ENCODE results near the gene KCNJ4.
"Not testable (repeated sequence)": the region's sequence is repeated elsewhere in the genome, so short reads cannot be mapped to it uniquely, and the experiment has no call there.

KCNJ4 gene

DNA sequence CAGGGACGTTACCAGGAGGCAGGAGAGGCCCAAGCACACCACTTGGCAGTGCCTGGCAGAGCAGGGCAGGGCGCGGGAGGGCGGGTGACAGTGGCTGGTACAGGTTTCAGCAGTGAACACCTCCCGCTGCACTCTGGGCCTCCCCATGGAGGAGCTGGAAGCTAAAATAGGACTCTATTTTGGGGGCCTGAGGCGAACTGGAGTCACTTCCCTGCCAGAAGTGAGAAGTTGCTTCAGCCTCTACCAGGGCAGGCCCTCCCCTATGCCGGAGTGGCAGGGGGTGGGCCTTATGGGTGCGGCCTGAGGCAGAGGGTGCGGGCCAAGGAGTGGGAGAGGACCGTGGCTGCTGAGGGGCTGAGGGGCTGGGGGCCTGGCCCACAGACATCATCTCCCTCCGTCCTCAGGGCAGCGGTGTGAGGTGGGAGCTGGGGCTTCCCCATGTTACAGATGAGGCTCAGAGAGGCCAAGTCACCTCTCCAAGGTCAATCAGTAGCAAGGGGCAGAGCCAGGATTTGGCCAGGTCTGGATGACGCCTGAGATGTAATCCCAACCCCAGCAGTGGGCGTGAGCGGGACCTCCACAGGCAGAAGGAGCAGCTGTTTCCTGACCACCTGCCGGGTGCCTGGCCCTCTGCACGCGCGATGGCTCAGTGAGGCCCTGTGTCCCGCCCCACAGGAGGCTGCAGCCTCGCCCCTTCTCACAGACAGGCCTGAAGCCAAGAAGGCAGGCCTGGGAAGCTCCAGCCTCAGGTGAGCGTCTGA, 39.3 kb downstream of the KCNJ4 start:
- H3K4me3 ChIP-seq (ENCODE audit: low read depth, low read length) = no peak overlapping the region
- no peak for DNase-seq (ENCODE audit: low read depth)
- in situ Hi-C loops (cut with HindIII; ENCODE audit: low sequenced_read_pairs) = no loop called here
- TF ChIP-seq, protein P1, sequence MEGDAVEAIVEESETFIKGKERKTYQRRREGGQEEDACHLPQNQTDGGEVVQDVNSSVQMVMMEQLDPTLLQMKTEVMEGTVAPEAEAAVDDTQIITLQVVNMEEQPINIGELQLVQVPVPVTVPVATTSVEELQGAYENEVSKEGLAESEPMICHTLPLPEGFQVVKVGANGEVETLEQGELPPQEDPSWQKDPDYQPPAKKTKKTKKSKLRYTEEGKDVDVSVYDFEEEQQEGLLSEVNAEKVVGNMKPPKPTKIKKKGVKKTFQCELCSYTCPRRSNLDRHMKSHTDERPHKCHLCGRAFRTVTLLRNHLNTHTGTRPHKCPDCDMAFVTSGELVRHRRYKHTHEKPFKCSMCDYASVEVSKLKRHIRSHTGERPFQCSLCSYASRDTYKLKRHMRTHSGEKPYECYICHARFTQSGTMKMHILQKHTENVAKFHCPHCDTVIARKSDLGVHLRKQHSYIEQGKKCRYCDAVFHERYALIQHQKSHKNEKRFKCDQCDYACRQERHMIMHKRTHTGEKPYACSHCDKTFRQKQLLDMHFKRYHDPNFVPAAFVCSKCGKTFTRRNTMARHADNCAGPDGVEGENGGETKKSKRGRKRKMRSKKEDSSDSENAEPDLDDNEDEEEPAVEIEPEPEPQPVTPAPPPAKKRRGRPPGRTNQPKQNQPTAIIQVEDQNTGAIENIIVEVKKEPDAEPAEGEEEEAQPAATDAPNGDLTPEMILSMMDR (IDR thresholded peaks at IDR 0.05; ENCODE audit: low read depth, low read length, missing control alignments) = no peak

DNA sequence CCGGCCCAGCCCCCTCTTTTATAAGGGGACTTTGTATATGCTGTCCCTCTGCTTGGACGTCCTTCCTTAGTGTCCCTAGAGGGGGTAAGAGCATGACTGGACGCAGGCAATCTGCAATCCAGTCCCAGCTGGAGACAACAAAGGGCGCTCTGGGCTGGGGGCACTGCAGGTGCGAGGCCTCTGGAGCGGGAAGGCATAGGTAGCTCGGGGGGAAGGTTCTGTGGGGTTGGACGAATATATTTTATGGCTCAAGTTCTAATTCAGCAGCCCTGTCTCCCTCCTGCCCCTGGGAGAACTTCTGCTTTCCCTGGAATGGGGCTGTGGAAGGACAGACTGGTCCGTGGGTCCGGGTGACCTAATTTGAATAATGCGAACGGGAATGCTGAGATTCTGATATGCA, 40.0 kb downstream of the KCNJ4 start:
- no peak overlapping the region for H3K4me3 ChIP-seq (ENCODE audit: low read depth, low read length)
- in situ Hi-C loops (cut with HindIII; ENCODE audit: low sequenced_read_pairs) = no loop called here
- TF ChIP-seq, protein P1 (IDR thresholded peaks at IDR 0.05; ENCODE audit: low read depth, low read length, missing control alignments) = no peak
- DNase-seq (ENCODE audit: low read depth) = no peak

DNA sequence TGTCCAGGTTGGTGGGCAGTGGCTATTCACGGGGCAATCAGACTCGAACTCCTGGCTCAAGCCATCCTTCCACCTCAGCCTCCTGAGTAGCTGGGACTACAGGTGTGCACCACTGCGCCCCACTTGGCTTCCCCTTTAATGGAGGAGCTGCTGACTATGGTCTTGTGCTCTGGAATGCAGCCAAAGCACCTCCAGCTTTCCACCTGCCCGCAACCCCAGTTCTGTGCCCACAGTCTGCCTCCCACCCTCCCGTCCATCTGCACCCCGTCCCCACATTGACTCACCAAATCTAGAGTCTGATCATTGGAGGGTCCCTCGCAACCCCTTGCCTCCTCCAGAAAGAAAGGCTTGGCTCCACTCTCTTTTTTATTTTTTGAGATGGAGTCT, 41.0 kb downstream of the KCNJ4 start:
- DNase-seq (ENCODE audit: low read depth) = no peak
- TF ChIP-seq, protein P1 (IDR thresholded peaks at IDR 0.05; ENCODE audit: low read depth, low read length, missing control alignments) = no peak
- in situ Hi-C loops (cut with HindIII; ENCODE audit: low sequenced_read_pairs) = no loop called here
- no peak overlapping the region for H3K4me3 ChIP-seq (ENCODE audit: low read depth, low read length)

DNA sequence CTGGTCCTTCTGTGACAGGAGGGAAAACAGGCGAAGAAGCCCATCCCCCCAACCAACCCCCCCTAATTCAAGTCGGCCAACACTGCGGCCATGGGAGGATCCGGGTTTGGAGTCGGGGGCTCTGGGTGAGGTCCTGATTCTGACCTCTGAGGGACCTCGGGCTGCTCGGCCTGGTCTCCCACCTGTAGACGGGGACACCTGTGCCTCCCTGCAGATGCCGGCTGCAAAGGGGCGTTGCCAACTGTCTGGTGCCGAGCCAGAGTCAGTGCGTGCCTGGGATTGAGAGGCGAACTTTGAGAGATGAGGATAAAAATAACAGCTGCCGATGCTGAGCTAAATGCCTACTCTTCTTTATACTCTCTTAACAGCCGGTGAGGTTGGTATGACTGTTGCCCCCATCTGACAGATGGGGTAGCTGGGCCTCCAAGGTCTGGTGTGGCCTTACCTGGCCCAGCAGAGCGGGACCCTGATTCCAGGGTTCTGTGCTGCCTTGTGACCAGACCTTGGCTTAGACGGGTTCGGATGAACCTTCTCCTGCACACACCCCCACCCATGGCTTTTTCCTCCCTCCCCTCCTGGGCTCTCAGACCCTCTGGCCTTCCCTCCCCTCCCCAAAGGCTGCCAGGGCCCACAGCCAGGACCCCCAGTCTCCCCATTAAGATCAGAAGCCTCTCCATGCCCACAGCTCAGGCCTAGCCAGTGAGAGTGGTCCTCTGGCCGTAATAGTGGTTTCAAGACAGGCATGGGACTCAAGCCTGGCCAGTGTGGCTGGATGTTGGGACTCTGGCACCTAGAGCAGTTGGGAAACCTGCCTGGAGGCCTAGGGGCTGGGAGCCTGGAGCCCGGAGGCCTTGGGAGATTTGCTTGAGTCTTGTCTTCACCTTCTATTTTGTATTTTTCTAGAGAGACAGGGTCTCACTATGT, 41.7 kb downstream of the KCNJ4 start:
- TF ChIP-seq, protein P1 (IDR thresholded peaks at IDR 0.05; ENCODE audit: low read depth, low read length, missing control alignments) = no peak
- H3K4me3 ChIP-seq (ENCODE audit: low read depth, low read length) = no peak overlapping the region
- DNase-seq (ENCODE audit: low read depth) = no peak
- in situ Hi-C loops (cut with HindIII; ENCODE audit: low sequenced_read_pairs) = no loop called here

DNA sequence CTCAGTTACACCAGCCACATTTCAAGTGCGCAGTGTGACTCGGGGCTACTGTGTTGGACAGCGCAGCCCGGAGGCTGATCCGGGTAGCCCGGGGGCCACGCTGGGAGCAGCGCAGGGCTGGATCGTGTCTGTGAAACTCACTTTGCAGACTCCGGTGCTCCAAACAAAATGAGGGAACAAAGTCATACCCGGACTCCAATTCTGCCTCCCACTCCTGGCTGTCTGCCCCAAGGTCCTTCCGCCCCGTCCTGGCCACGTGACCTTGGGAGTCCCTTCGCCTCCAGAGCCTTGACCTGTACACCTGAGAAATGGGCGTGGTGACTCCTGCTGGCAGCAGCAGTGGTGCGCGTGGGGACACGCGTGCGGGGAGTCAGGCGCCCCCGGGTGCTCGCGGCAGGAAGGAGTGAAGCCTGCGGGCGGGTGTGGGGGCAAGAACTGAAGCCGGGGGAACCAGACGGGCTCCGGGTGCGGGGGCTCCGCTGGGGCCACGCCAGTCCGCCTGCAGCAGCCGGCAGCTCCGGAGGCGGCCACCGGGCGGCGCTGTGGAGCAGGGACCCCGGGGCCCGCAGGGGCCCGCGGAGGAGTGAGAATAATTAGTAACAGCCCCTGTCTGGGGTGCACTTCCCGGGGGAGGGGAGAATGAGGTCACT, 42.4 kb downstream of the KCNJ4 start:
- TF ChIP-seq, protein P1 (IDR thresholded peaks at IDR 0.05; ENCODE audit: low read depth, low read length, missing control alignments) = peak; percentile 68
- H3K4me3 ChIP-seq (ENCODE audit: low read depth, low read length) = peak overlapping the region; percentile 4
- no peak for DNase-seq (ENCODE audit: low read depth)
- in situ Hi-C loops (cut with HindIII; ENCODE audit: low sequenced_read_pairs) = no loop called here

DNA sequence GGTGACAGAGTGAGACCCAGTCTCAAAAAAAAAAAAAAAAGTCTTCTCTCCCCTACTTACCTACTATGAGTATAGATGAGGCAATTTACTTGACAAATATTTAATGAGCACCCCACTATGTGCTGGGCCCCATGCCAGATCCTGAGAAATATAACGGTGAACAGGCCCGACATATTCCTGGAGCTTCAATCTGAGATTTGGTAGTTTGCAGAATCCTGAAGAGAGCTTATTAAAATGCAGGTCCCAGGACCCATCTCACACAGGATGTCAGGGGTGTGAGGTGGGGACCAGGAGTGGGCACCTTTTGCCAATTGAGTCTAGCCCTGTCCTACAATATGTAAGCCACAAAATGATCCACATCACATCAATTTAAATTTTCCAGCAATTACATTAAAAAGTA, 44.0 kb downstream of the KCNJ4 start:
- no peak for DNase-seq (ENCODE audit: low read depth)
- H3K4me3 ChIP-seq (ENCODE audit: low read depth, low read length) = no peak overlapping the region
- TF ChIP-seq, protein P1 (IDR thresholded peaks at IDR 0.05; ENCODE audit: low read depth, low read length, missing control alignments) = no peak
- in situ Hi-C loops (cut with HindIII; ENCODE audit: low sequenced_read_pairs) = no loop called here

DNA sequence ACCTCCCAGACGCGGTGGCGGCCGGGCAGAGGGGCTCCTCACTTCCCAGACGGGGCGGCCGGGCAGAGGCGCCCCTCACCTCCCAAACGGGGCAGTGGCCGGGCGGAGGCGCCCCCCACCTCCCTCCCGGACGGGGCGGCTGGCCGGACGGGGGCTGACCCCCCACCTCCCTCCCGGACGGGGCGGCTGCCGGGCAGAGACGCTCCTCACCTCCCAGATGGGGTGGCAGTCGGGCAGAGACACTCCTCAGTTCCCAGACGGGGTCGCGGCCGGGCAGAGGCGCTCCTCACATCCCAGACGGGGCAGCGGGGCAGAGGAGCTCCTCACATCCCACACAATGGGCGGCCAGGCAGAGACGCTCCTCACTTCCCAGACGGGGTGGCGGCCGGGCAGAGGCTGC, 45.1 kb downstream of the KCNJ4 start:
- DNase-seq (ENCODE audit: low read depth); in situ Hi-C loops (cut with HindIII; ENCODE audit: low sequenced_read_pairs): not testable (repeated sequence)

More for the DNA sequence above, 45.1 kb downstream of the KCNJ4 start:
- H3K4me3 ChIP-seq (ENCODE audit: low read depth, low read length) = not testable (repeated sequence)

Measured in astrocyte of the cerebellum (primary cell).